HG02610 (cell line): ENCODE data around the gene SFMBT2.

ENCODE experiments used
- ATAC-seq: cut with Tn5 transposase; IDR thresholded peaks from one replicate; pipeline ENCODE4 v1.9.1; 2021; ENCODE audit warnings: mild to moderate bottlenecking, moderate library complexity; ENCODE audit not compliant: unreplicated experiment

The SFMBT2 gene

GRCh38 chr10:7410862-7411670 is at the start of gene SFMBT2:
TSS of gene SFMBT2 (minus strand) at chr10:7411034. CDS start at chr10:7381898, 29,136 bp downstream.
- ATAC-seq: peak; percentile 27

DNA sequence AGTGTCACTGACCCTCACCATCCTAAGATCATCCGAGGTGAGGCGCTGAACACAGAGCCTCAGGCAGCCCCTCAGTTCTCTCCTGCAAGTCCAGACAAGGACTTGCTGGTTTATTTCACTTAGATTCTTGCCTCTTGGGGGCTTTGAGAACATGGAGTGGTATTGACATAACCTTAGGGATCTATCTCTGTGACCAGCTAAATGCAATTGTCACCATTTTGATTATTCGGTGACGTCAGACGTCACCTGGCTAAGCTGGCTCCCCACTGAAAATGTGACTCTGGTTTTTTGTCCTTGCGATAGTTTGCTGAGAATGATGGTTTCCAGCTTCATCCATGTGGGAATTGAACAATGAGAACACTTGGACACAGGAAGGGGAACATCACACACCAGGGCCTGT is 49.2 kb upstream of the SFMBT2 start:
- ATAC-seq: no peak

DNA sequence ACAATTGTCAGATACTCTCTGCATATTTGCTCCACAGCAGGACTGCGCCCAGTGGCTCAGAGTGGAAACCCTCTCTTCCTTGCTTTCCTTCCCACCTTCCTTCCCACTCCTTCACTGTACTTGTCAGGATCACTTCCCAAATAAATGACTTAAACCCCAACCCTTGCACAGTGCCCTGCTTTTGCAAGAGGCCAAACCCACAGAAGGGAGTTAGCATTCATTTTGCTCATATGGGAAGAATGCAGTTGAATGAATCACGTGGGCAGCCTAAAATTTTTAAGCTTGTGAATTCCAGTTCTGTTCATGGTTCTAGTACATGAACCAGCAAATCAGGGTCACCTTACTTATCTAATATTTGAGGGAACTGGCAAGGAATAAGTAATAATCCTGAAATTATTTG is 47.7 kb upstream of the SFMBT2 start:
- ATAC-seq: no peak

DNA sequence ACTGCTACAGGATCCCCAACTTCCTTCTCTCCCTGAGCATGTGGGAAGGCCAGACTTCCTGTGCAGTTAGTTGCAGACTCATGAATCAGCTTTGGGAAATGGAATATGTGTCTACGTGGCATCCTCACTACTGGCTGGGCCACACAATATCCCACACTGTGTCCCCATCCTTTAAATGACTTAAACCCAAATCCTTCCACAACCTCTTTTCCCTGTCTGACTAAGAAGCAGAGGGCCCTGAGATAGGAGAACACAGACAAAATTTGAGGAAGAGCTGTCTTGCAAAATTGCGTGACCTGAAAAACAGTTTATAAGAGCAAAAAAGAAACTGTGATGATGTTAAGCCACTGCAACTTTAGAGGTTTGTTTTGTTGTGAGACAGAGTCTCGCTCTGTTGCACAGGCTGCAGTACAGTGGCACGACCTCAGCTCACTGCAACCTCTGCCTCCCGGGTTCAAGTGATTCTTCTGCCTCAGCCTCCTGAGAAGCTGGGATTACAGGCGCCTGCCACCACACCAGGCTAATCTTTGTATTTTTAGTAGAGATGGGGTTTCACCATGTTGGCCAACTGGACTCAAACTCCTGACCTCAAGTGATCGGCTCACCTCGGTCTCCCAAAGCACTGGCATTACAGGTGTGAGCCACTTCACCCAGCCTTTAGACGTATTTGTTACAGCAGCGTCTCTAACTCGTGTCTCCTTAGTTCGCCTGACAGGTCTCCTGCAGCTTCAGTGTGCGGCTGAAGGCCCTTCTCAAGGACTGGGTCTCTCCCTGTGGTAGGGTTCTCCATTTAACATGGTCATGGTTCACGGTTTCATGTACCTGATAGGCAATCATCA is 46.9 kb upstream of the SFMBT2 start:
- ATAC-seq: peak; percentile 89

DNA sequence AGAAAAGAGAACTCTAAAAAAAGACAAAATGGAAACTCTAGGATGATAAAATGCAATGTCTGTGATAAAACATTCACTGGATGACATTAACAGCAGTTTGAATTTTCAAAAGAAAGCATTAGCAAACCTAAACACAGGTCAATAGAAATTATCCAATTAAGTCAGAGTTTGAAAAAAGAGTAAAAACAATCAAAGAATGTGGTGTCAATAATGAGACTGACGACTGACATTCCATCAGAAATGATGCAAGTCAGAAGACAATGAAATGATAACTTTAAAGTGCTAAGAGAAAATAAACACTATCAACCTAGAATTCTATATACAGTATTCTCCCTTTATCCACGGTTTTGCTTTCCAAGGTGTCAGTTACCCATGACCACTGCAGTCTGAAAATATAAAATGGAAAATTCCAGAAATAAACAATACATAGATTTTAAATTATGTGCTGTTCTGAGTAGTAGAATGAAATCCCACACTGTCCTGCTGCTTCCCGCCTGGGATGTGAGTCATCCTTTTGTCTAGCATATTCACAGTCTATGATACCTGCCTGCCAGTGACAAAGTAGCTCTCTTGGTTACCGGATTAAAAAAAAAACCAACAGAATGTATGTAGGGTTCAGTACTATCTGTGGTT is 38.3 kb upstream of the SFMBT2 start:
- no peak for ATAC-seq

GRCh38 chr10:7445474-7446185 is 34.8 kb upstream of the SFMBT2 start:
- peak; percentile 75 for ATAC-seq

- peak; percentile 55 for ATAC-seq
Observed at GRCh38 chr10:7444551-7445121, 33.8 kb upstream of the SFMBT2 start.

- no peak for ATAC-seq
Observed at GRCh38 chr10:7443036-7443435, 32.2 kb upstream of the SFMBT2 start.

GRCh38 chr10:7441403-7442147 is 30.7 kb upstream of the SFMBT2 start:
- no peak for ATAC-seq

DNA sequence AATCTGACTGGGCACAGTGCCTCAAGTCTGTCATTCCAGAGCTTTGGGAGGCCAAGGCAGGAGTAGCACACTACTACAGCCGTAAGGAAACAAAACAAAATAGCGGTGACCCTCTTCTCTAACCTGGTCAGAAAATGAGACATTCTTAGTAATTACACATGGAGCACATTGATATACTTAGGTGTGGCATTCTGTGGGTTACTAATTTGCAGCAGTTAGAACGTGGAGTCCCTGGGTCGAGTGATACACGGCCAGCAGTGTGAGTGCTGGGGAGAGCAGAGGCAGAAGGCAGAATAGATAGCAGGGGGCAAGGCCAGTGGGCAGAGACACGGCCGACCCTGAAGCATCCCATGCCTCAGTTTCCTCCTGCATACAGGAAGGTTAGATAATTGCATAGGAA is 28.9 kb upstream of the SFMBT2 start:
- no peak for ATAC-seq

- ATAC-seq: no peak
Observed at GRCh38 chr10:7438196-7438986, 27.6 kb upstream of the SFMBT2 start.

DNA sequence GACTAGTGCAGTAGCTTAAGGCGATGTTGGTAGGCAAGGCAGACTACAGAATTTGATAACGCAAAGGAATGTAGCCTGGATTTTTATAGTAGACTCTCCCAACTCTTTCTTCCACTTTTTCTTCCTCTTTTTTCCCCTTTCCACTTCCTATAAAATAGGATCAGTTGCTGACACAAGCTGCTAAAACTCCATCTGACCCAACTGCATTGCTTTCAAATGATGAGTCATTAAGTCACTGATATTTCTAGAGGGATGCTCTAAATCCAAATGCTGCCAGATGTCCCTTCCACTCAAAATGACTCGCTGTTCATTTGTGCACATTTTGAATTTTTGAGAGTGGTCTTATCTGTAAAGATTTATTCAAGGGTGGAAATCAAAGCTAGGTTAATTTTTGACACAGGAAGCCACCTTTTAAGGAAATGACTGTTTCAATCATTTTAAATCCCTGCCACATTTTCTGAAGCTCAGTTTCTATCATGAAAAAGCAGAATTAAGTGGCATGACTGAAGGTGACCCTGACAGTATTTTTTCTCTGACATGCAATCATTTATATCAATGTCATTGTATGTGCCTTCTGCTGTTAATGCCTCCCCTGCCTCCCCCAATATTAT is 25.8 kb upstream of the SFMBT2 start:
- ATAC-seq: no peak

DNA sequence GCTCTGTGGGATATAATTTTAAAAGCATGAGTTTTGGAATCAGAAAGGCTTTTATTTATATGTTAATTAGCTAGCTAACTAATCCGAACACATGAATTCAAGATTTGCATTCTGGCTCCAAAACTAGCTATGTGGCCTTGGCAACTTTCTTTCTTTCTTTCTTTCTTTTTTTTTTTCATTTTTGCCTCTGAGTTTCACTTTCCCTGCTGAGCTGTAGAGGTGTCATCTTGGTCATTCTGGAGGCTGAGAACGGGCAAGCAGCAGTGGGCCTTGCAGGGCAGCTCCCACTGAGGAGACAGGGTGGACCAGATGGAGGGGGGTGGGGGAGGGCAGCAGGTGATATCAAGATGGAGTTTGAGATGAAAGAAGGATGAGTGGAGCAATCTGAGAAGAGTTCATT is 24.8 kb upstream of the SFMBT2 start:
- peak; percentile 56 for ATAC-seq

- ATAC-seq: no peak
Observed at GRCh38 chr10:7434378-7434777, 23.5 kb upstream of the SFMBT2 start.

DNA sequence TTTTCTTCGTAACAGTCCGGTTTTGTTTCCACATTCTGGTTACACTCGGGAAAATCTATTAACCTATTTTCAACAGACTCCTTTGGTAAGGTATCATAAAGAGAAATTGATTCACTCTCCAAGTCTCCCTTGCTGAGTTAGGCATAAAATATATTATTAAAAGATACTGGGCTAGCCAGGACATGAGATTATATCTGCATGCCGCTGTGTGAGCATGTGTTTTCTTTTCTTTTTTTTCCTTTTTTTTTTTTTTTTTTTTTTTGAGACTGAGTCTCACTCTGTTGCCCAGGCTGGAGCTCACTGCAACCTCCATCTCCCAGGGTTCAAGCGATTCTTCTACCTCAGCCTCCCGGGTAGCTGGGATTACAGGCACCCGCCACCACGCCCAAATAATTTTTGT is 23.0 kb upstream of the SFMBT2 start:
- ATAC-seq: no peak

DNA sequence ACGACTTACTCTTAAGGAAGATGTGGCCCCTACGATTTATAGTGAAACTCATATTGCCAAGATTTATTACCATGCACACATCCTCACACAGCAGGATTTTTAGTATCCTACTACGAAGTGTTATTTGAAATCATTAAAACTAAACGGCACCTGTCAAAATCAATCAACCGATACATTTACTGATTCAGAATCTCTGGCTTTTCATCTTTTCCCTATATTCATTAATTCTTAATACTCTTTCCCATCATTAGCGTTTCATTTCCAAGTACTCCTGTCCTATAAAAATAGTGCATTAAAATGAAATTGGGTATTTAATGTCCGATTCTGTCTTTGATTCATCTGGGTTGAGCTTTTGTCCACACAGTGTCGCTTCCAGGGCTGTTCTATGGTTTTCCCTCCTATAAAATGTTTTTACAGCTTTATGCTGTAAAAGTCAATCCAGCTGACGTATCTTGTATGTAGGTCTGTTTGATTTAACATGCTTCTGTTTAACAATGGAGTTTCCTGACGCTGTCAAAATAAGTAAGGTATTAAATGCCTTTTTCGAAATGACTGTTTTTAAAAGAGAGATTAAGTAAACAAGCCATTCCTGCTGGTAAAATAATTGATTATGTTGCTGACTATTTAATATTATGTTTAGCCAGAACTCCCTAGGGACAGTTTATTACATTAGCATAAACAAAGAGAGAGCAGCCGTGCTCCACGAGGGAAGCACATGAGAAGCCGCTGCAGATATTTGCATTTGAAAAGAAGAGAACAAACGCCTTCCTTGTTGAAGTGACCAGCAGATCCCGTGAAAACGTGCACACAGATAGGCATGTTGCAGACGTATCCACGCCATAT is 22.3 kb upstream of the SFMBT2 start:
- no peak for ATAC-seq

DNA sequence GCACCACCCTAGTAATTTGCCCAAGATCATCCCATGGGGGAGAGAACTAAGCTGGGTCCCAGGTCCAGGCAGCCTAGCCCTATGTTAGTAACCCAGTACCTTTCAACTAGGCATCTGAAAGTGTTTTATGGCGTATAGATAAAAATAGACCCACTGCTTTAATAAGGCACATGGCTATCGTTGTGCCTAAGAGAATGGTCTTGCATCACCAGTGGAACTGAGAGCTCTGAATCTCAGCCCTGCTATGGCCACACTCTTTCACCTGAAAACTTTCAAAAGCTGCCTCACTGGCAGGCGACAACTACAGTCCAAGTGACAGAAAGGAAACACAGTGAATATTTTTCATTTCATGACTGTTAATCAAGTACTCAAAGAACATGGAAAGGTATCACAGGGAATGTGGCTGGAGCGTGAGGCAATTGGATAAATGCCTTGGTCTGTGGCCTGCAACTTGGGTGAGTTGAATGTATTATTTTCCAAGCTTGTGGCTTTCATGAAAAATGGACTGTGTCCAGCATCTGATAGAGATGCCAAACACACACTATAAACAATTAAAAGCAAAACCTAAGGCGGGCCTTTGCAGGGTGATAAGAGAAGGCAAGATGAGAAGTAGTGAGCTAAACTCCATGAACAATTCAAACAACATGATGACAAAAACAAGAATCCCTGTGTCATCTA is 18.0 kb upstream of the SFMBT2 start:
- no peak for ATAC-seq
